NCI-H2196 (cell line): ENCODE data around the gene ELOVL5.

Experiments used
- DNase-seq: peaks from one replicate; lab custom pipeline; 2025; ENCODE audit not compliant: unreplicated experiment; lab: John Stamatoyannopoulos, UW

Gene ELOVL5

DNA sequence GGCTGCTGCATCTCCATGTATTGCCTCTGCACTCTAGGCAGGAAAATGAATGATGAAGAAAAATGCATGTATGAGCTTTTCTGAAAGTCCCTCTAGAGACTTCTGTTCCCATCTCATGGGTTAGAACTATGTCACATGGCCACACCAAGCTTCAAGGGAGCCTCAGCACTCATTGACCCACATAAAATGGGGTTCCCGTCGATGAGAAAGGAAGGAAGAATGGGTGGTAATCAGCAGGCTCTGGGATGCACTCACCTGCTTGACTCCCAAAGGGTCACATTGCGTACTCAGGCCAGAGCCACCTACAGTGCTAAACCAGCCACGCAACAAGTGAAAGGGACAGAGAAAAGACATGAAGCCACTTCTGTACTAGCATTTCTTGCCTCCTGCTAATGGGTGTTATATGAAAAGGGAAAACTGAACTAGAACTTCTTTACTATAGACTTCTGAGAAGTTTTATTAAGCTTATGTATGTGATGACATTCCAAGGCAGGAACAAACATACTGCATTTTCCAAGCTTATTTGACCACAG lies 104.3 kb downstream of the ELOVL5 start:
- DNase-seq = no peak

DNA sequence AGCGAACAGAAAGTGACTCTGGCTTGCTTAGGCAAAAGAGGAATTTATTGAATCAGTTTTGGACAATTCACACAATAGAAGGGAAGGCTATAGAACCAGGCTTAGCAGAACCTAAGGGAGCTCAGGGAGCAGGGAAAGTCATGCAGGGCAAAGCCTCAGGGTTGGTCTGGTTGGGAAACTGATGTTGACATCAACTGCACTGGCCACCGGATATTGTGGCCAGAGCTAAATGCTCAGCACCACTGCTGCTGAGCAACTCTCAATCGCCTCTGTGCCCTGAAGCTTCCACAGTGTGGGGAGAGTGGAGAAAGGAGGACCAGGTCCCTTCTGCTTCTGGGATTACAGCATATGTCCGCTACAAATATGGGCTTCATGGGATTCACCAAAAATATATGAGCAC lies 106.8 kb downstream of the ELOVL5 start:
- no peak for DNase-seq

DNA sequence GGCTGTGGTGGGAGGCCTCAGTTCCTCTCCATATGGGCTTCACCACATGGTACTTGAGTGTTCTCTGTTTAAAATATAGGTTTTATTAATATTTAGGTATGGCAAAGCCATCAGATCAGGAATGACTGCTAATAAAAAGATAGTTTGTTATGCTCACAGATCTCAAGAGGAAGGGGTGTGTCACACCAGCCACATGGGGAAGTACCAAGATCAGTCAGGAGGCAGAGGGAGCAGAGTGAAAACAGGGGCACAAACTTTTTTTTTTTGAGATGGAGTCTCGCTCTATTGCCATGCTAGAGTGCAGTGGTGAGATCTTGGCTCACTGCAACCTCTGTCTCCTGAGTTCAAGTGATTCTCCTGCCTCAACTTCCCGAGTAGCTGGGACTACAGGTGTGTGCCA lies 108.0 kb downstream of the ELOVL5 start:
- DNase-seq = no peak

DNA sequence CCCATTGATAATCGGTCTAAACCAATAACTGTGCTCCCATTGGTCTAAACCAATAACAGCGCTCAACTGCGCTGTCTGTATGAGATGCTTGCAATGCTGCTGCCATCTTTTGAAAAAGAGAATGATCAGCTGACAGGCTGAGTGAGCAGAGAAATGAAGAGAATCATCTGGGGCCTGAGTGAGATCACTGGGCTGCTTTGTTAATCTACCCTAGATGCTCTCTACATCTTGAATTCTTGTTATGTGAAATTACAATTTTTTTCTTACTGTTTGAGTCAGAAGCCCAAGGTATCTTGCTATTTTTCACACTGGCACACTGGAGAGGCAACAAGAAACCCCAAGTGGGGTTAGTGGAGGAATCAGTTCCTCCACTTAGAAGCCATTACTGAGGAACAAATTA lies 108.6 kb downstream of the ELOVL5 start:
- no peak for DNase-seq

DNA sequence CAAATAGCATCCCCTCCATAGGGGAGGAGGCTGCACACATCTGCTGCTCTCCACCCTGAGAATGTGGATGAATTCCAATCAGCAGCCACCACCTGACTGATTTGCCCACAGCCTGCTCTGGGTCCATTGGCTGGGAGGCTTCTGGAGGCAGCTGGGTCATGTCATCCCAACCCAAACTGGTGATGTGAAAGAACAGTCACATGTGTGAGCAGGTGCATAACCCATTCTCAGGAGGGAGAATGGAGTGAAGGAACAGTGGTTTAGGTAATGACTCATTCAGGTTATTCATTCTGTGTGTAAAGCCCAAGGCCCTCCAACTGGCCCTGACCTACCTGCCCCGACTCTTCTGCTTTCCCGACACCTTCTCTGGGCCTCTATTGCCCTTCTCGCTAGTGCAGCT lies 109.2 kb downstream of the ELOVL5 start:
- DNase-seq = no peak

DNA sequence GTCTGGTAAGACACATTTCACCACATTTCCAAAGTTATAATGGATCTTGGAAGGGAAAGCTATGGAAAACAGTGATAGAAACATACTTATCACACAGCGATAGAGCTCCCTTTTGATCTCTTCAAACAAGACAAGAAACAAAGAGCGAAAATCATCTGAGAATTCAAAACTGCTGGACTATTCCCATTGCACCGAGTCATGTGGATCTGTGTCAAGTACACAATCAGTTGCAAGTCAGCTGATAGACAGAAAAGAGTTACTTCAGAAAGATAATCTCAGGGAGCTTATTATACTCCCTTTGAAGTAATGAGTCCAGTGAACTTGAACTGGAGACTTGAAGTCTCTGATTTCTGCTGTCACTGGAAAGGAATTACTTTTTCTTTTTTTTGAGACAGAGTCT lies 110.4 kb downstream of the ELOVL5 start:
- no peak for DNase-seq

DNA sequence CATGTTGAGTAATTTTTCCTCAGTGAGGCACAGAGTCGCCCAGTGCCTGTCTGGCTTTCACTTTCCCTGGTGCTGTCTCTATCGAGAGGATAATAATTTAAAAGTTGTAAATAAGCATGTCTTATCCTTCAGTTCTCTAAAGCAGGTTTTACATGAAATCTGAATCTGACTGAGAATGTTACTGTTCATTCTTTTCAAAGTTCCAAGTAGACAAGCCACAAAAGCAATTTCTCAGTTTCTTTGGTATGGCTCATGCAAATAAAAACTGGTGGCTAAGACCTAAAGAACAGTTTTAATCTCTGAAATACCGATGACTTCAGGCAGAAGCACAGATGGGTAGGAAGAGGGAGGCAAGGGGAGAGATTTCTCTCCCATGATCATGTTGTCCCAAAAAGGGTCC lies 112.5 kb downstream of the ELOVL5 start:
- DNase-seq = no peak

DNA sequence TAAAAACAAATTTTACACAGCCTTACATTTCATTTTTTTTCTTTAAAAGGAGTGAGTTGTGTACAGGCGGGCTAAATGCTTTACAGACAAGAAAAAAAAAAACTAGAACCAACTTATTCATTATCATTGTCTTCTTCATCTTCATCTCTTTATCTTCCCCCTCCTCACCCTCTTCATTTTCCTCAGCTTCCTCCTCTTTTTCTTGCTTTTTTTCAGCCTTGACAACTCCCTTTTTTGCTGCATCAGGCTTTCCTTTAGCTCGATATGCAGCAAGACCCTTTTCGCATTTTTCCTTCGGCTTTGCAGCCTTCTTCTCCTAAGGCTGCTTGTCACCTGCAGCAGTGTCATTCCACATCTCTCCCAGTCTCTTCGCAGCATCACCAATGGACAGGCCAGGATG lies 113.2 kb downstream of the ELOVL5 start:
- DNase-seq = no peak

DNA sequence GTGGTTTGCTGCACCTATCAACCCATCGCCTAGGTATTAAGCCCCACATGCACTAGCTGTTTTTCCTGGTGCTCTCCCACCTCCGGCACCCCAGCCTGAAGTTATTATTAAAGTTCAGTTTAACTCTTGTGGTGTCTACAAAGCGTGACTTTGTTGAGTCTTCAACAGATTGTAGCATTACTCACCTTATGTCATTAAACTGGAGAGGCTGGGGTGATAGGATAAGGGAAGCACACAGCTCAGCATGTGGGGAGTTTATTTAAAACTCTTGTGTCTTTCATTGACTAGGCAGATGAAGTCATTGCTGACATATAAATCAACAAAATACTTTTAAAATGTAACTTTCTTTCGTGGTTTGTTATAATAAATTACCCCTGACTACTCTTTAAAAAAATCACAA lies 115.4 kb downstream of the ELOVL5 start:
- no peak for DNase-seq

DNA sequence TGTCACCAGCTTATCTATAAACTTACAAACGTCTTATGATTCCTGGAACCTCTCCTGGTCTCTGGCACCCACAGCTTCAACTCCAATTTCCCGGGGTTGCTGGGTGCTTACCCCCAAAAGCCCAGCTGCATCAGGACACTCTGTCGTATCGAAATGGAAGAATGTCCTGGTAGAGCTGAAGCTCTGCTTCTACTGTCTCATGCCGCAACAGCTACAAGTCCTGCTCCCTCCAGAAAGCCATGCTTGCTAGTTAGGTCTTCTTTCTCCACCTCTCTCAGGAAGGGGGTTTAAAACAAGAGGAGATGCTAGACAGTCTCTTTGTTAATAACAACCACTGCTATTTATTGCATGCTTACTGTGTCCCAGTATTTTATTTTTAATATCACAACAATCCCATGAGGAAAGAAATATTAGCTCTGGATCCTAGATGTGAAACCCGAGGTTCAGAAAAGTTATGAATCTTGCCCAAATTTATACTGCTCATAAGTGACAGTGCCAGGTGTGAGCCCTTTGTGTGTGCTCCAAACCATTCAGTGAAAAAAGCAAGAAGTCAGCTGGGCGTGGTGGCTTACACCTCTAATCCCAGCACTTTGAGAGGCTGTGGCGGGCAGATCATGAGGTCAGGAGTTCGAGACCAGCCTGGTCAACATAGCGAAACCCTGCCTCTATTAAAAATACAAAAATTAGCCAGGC lies 117.8 kb downstream of the ELOVL5 start:
- DNase-seq = no peak

DNA sequence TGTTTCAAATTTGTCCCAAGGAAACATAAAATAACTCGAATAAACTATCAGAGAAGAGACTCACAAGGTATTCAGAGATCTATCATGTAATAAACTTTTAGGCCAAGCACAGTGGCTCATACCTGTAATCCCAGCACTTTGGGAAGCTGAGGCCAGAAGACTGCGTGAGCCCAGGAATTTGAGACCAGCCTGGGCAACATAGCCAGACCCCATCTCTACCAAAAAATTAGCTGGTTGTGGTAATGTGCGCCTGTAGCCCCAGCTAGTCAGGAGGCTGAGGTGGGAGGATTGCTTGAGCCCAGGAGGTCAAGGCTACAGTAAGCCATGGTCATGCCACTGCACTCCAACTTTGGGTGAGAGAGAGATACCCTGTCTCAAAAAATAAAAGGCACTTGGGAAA lies 120.9 kb downstream of the ELOVL5 start:
- no peak for DNase-seq

DNA sequence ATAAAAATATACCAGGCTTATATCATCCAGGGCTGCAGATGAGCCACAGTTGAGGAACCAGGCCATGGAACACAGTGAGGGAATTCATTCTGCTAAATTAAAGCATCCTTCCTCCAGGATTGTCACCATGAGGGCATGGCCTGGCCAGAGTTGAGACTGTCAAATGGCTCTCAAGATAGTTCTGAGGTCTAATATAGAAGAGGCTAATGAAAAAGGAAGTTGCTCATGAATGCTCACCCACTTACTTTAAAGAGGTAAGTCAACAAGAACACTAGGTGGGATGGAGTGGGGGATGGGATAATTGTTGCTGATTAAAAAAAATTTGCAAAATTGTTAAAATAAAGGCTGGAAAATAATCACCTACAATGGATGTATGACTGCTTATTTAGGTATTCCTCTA lies 128.1 kb downstream of the ELOVL5 start:
- no peak for DNase-seq
